K562 treated with DMSO at 1 percent for 48 hours (cell line): ENCODE data around the gene SH3RF2. TPM values are rescaled to one million over a fixed set of nuclear protein-coding genes. Genes with fewer than 3 reads are reported as not detected.

Experiments
- total RNA-seq: library from RNA; unstranded; fragments of 300-600 nt; gene quantifications from 2 replicates; pipeline ENCODE4 v1.2.3, GENCODE V29; 2022; ENCODE audit warnings: low replicate concordance; ENCODE audit errors: extremely low read depth

Gene SH3RF2, protein sequence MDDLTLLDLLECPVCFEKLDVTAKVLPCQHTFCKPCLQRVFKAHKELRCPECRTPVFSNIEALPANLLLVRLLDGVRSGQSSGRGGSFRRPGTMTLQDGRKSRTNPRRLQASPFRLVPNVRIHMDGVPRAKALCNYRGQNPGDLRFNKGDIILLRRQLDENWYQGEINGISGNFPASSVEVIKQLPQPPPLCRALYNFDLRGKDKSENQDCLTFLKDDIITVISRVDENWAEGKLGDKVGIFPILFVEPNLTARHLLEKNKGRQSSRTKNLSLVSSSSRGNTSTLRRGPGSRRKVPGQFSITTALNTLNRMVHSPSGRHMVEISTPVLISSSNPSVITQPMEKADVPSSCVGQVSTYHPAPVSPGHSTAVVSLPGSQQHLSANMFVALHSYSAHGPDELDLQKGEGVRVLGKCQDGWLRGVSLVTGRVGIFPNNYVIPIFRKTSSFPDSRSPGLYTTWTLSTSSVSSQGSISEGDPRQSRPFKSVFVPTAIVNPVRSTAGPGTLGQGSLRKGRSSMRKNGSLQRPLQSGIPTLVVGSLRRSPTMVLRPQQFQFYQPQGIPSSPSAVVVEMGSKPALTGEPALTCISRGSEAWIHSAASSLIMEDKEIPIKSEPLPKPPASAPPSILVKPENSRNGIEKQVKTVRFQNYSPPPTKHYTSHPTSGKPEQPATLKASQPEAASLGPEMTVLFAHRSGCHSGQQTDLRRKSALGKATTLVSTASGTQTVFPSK
- total RNA-seq = not detected in 2 replicates

GRCh38 chr5:145936401-145937131 lies at the start of gene SH3RF2:
Gene SH3RF2, plus strand, starts transcription at chr5:145936578. Its CDS starts 1,351 bp downstream, at chr5:145937929.

DNA sequence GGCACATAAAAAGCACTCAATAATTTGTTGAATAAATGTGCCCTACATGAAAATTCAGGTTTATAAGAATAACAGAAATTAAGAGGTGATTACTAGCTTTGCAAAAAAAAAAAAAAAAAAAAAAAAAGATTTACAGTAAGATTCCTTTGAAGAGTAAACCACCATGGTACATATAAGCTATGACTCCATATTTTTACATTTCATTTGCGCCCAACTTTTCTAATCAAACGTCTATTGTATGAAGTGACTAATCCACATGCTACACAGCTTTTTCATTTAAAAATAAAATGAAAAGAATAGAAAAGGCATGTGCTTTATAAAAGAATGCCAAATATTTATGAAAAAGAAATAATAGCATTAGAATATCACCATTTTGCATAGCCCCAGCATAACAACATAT lies 169.1 kb downstream of the SH3RF2 start, which contains the start of gene PLAC8L1:
Gene PLAC8L1, minus strand, starts transcription at position 101 of the 400 bp plus-strand sequence. CDS start 1,266 bp downstream, outside the sequence.

Other genes with a start within 250 kb of the SH3RF2 start
- not detected in 2 replicates for gene PRELID2, start 101.2 kb upstream of the SH3RF2 start, total RNA-seq
- not detected in 2 replicates for gene GRXCR2, start 63.6 kb upstream of the SH3RF2 start, total RNA-seq
- not detected in 2 replicates for gene PLAC8L1, start 169.0 kb downstream of the SH3RF2 start, total RNA-seq
- gene LARS1, start 246.1 kb downstream of the SH3RF2 start, total RNA-seq = 335 TPM in 1 of 2 replicates, not detected in the other